GM13976 (cell line): ENCODE results near the gene RNASEH2B.

Experiments used
- DNase-seq: peaks from one replicate; pipeline ENCODE4 v3.0.0; 2012; ENCODE audit warnings: low spot score
- in situ Hi-C: fragments of 300-500 bp; cut with MboI; formaldehyde crosslinking; loops from one replicate; pipeline ENCODE4 v1.12.0; 2022; ENCODE audit warnings: low sequenced_read_pairs, mixed read lengths, inconsistent platforms; ENCODE audit not compliant: unreplicated experiment
- TF ChIP-seq, protein P1 (sequence below): IDR thresholded peaks from 2 replicates; pipeline ENCODE4 v1.5.1; 2012; ENCODE audit warnings: borderline replicate concordance, mild to moderate bottlenecking; ENCODE audit not compliant: insufficient read depth; ENCODE audit errors: extremely low read depth, missing control alignments, control extremely low read depth

Gene RNASEH2B

DNA sequence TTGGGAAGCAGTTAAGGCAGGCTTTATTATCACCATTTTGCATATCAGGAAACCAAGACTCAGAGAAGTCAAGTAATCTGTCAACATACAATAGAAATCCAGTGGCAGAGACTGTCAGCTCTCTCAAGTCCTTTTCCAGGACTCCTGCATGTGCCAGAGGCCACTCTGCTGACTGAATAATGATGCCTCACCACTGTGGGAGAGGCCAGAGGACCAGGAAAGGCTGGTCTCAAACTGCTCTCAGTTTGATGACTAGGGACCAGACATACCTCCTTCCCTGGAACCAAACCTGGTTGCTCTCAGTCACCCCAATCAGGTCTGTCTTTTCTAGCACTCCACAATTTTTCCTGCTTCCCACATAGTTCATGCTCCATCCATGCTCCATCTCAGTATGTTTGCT lies 8.0 kb downstream of the RNASEH2B start:
- TF ChIP-seq, protein P1, sequence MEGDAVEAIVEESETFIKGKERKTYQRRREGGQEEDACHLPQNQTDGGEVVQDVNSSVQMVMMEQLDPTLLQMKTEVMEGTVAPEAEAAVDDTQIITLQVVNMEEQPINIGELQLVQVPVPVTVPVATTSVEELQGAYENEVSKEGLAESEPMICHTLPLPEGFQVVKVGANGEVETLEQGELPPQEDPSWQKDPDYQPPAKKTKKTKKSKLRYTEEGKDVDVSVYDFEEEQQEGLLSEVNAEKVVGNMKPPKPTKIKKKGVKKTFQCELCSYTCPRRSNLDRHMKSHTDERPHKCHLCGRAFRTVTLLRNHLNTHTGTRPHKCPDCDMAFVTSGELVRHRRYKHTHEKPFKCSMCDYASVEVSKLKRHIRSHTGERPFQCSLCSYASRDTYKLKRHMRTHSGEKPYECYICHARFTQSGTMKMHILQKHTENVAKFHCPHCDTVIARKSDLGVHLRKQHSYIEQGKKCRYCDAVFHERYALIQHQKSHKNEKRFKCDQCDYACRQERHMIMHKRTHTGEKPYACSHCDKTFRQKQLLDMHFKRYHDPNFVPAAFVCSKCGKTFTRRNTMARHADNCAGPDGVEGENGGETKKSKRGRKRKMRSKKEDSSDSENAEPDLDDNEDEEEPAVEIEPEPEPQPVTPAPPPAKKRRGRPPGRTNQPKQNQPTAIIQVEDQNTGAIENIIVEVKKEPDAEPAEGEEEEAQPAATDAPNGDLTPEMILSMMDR: no peak
- in situ Hi-C loops: loop anchor here (10.0 kb wide), 1 partner anchor 923 kb away; the partner anchor contains the start of gene TRIM13
- DNase-seq: no peak

GRCh38 chr13:50918567-50918966 lies 9.0 kb downstream of the RNASEH2B start:
- no peak for DNase-seq
- TF ChIP-seq, protein P1: no peak
- in situ Hi-C loops: loop anchor here (10.0 kb wide), 1 partner anchor 924 kb away; the partner anchor contains the start of gene TRIM13

DNA sequence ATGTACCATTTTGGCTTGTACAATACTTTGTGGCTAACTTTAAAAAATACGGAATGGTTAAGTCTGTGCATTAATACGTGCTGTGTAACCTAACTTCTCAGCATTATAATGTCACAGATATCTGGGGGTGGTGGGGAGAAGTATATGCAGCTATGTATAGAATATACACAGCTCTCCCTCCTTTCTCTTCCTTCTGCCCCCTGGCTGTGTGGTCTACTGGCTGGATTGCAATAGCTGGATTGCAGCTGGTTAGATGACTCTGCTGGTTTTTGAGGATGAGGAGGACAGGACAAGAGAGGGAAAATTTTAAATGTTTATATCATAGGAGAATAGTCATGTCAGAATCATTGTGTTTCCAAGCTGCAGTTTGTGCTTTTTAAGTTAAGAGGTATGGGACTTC lies 9.7 kb downstream of the RNASEH2B start:
- no peak for DNase-seq
- TF ChIP-seq, protein P1: no peak
- in situ Hi-C loops: loop anchor here (10.0 kb wide), 1 partner anchor 924 kb away; the partner anchor contains the start of gene TRIM13

DNA sequence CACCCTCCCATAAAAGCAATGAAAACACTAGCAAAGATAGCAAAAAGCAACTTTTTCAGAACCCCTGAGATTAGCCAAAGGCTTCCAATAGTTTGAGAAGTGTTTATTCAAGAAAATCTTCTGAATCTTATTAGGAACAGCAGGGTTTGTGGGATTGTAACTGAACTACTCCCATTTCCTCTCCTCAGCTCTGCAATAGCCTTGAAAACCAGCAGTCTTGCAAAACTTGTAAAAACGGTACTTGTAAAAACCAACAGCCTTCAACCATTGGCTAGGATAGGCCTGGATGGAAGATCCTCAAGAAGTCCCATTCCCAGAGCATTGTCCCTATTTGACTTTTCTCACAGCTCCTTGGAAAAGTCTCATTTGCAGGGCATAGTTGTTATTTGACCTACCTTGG lies 12.1 kb downstream of the RNASEH2B start:
- in situ Hi-C loops: no loop called here
- DNase-seq: no peak
- TF ChIP-seq, protein P1: no peak

DNA sequence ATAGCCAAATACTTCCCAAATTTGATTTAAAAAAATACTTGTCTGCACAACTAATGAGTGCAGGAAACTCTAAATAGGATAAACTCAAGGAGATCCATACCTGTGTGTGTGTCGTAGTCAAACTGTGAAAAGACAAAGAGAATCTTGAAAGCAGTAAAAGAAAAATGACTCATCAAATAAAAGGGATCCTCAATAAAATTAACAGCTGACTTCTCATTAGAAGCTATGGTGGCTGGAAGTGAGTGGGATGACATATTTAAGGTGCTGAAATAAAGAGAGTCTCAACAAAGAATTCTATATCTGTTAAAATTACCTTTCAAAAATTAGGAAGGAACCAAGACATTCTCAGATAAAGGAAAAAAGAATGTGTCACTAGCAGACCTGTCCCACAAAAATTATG lies 13.7 kb downstream of the RNASEH2B start:
- in situ Hi-C loops: no loop called here
- TF ChIP-seq, protein P1: no peak
- no peak for DNase-seq

DNA sequence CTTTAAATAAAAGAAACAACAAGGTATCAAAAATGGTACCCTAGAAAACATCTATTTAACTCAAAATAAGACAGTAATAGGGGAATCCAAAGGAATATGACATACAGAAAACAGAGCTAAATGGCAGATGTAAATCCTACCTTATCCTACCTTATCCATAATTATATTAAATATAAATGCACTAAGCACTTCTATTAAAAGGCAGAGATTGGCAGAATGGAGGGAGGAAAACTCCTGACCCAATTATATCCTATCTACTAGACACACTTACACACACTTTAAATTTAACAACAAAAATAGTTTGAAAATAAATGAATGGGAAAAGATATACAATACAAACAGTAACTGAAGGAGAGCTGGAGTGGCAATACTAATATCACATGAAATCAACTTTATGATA lies 14.4 kb downstream of the RNASEH2B start:
- no peak for DNase-seq
- TF ChIP-seq, protein P1: no peak
- in situ Hi-C loops: no loop called here

DNA sequence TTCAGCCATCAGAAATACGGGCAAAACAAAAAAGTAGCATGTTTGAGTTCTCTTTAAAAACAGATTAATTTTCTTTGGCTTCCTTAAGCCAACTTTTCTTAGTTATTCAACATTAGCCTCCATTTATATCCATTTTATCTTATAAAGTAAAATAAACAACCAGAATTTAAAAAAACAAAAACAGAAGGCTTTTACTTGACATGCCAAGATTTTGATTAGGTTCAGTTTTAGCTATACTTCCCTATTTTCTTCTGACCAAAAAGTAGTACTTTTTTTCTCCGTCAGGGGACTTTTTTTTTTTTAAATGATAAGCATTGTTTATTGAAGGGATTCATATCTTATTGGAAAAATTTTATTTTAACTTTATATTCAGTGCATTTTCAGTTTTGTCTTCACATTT lies 18.1 kb downstream of the RNASEH2B start:
- DNase-seq: no peak
- in situ Hi-C loops: no loop called here
- TF ChIP-seq, protein P1: no peak
